Measurements from ENCODE around the gene EIF3B.
A peak's percentile ranks its signal among the peaks of the same experiment; 100 is the strongest.
"Not testable (repeated sequence)": the region's sequence is repeated elsewhere in the genome, so short reads cannot be mapped to it uniquely, and the experiment has no call there.

Gene EIF3B

DNA sequence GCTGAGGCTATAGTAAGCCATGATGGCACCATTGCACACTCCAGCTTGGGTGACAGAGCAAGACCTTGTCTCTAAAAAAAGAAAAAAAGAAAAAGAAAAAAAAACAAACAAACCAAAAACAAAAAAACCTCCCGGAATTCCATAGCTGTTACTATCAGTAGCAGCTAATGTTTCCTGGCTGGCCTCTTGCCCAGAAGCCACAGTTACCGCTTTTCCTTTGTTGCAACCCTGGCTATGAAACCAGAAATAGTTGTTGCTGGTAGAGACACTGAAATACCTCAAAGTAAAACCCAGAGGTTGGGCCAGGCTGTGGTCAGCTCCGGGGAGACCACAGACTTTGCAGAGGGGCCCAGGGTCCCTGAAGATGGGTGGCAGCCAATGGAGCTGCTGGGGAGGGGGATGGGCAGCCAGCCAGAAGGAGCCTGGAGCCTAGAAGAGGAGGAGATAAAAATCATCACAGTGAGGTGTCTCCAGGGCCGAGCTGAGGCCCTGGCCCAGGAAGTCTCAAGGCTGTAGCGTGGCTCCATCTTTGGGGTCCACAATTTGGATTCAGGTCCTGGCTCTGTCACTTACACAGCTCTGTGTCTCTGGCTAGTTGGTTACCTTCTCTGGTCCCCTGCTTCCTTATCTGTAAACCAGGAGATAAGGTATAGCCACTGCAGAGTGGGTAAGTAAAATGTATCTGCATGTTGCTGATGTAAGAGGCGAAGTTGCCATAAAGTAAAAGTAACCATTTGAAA is 45.4 kb downstream of the EIF3B start:
- no peak for DNase-seq (ENCODE audit: low read depth)

DNA sequence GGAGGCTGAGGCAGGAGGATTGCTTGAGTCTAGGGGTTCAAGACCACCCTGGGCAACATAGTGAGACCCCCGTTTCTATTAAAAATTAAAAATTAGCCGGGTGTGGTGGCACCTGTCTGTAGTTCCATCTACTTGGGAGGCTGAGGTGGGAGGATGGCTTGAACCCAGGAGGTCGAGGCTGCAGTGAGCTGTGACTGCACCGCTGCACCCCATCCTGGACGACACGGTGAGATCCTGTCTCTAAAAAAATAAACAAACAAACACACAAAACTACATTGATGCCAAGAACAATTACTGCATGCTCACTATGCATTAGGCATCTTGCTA is 48.0 kb downstream of the EIF3B start:
- DNase-seq (ENCODE audit: low read depth), result no peak

DNA sequence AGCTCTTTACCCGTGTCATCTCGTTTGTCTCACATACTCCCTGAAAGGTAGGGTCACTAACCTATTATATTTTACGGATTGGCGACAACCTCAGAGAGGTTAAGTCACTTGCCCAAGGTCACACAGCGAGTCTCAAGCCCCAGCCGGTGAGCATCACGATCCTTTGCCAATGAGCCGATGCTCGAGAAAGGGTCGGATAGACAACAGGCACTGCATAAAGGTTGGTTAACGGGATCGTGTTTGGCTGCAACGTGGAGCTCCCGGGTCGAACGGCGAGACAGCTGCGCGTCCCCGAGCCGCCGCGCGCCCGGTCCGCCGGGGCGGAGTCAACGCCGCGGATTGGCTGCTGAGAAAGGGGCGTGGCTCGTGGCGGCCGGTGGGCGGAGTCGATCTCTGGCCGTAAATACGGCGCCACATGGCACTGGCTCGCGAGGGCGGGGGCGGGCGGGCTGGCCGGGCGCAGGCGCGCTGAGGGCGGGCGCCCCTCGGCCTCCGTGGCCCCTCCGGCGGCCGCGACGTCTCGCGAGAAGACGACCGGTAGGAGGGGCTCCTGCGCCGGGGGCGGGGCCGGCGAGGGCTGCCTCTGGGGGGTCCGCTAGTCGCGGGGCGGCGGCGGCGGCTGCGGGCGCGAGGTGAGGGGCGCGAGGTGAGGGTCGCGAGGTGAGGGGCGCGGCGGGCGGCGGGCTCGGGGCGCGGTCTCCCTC is 48.5 kb downstream of the EIF3B start, which contains the start of gene CHST12:
TSS of gene CHST12 (plus strand) at position 598 of the 704 bp plus-strand sequence. CDS start 29,029 bp downstream, outside the sequence.
- peak; percentile 89 for DNase-seq (ENCODE audit: low read depth)

DNA sequence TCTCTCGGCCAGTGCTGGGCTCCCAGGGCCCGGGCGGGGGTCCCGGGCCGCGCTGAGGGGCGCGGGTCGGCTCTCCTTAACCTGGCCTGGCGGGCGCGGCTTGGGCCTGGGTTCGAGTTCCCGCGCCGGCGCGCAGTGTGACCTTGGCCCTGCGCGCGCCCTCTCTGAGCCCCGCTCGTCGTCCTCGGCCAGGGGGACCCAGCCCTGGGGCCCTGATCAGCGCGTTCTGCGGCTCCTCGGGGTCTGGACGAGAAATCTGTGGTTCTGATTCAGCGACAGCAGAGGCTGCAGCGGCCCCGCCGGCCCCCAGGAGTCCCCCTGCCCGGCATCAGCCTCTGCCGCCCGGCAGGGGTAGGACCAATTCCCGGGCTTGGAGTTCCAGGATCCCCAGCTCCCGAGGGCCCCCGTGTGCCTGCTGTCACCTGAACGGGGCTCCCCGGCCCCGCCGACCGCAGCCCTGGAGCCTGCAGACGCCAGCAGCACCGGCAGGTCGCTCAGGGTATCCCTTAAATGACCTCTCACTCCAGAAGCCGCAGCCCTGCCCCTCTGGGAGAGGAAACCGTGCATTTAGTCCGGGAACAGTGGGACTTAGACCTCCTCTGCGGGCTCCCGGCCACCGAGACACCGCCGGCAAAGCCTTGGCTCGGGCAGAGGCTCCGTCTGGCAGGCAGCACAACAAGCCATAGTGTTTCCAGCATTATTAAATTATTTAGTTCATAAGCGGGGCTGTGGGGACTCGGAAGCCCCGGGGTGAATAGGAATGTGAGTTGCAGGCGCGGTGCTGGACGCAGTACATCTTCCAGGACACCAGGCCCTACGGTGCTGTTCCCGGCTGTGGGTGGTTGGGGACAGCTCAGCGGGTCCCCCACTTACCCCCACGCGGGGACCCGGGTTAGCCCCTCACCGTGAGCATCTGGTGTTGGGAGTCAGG is 49.4 kb downstream of the EIF3B start:
- DNase-seq (ENCODE audit: low read depth), result no peak

DNA sequence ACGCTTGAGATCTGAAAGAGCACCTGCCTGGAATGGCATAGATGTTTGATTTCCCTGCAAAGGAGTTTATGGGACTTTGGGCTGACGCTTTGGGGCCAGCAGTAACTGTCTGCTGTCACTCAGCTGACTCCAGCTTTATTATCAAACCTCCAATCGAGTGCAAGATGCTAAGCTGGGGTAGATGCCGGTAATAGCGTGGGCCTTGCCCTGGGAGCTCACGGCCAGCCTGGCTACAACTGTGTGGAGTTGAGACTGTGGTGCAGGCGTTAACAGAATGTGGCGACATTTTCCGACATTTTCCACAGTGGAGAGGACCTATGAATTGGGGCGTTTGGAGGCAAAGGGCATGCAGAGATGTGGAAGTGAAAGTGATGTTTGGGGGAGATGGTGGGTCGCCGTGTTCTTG is 50.1 kb downstream of the EIF3B start:
- DNase-seq (ENCODE audit: low read depth), result no peak

DNA sequence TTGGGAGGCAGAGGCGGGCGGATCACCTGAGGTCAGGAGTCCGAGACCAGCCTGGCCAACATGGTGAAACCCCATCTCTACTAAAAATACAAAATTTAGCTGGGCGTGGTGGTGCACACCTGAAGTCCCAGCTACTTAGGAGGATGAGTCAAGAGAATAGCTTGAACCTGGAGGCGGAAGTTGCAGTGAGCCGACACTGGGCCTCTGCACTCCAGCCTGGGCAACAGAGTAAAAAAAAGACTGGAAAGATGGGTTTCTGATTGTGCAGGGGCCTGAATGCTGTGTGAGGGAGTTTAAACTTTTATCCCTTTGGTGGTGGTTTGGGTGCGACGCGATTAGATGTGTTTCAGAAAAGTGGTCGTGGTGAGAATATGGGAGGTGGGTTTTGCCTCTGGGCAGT is 50.6 kb downstream of the EIF3B start:
- no peak for DNase-seq (ENCODE audit: low read depth)

DNA sequence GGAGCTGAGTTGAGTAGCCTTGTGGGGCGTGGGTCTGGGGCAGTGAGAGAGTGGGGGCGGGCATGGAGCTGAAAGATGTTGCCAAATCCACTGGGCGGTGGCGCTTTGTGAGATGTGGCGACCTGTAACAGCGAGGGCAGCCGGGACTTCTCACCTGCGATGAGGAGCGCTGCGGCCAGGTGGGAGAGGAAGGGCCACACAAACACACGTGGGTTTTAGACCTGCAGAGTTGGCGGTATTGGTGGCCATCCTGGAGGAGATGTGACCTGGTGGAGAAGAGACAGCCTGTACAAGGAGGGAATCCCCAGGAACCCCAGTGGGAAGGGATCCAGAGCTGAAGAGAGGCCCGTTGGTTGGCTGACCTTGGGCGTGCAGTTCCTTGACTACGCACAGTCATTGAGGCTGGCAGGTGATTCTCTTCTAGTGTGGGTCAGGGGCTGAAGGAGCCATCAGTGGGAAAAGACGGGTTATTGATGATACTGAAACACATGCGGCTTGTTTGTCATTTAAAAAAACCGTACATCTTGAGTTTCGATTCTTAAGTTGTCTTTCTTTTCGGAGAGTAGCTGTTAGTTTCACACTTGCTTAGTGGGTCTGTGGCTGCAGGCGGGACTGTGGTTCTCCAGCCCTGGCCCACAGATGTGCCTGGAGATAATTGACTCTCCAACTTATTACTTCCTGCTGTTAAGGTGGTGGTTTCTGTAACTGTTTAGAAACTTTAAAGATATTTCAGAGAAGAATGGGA is 51.1 kb downstream of the EIF3B start:
- DNase-seq (ENCODE audit: low read depth), result no peak

DNA sequence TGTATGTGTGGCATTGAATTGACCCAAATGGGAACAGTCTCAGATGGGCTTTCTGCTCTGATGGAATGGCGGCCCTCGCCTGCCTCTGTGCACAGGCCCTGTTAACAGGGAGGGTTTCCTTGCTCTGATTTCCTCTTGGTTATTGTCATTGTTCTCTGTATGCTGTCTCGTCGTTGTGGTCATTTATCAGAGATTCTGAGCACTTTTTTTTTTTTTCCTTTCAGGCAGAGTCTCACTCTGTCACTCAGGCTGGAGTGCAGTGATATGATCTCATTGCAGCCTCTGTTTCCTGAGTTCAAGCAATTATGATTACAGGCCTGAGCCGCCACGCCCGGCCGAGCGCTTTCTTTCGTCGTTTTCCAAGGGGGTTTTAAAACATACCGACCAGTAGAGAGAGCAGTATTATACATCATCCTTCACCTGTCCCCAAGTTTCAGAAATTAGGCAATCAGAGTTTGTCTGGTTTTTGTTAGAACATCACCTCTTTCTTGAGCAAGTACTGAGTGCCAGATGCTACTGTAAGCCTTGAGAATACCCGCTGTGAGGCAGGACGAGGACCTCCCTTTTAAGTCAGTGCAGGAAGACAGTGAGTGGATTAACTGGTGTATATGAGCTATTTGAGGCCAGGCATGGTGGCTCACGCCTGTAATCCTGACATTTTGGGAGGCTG is 55.3 kb downstream of the EIF3B start:
- DNase-seq (ENCODE audit: low read depth), result no peak

DNA sequence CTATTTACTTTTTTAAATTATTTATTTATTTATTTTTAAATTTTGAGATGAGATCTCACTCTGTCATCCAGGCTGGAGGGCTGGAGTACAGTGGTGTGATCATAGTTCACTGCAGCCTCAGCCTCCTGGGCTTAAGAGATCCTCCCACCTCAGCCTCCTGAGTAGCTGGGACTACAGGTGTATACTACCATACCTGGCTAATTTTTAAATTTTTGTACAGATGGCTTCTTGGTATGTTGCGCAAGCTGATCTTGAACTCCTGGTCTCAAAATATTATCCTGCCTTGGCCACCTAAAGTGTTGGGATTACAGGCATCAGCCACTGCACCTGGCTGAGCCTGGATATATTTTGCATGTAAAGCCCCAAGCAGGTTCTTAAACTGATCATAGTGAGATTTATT is 56.4 kb downstream of the EIF3B start:
- no peak for DNase-seq (ENCODE audit: low read depth)

DNA sequence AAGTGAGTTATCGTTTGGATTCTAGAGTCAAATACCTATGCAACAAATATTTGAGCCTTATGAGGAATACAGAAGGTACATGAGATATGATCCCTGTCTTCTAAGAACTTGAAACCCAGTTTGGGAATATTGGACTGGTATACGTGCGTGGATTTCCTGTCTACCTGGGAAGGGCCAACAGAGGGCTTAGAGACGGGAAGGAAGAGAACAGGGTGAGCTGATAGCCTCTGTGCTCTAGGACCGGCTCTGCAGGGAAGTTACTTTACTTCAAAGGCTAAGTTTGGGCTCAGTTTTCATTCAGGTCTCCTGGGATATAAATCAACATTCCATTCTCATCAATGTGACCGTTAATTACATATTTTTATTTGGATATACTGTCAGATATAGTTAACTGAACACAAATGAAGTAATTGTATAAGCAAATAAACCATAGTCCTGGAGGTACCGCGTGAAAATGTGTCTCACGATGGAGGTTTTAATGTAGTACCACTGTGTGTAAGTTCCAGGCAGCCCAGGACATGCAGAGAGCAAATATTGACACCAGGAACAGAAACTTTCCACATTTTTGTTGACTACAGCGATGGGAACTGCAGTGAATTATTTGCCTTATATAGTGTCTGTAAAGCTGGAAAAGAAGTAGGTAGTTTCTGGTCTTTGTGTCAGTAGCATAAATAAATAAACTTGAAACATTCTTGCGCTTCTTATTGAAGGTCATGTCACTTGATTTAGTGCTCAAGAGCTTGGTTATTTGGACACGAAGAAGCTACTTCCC is 57.4 kb downstream of the EIF3B start:
- no peak for DNase-seq (ENCODE audit: low read depth)

DNA sequence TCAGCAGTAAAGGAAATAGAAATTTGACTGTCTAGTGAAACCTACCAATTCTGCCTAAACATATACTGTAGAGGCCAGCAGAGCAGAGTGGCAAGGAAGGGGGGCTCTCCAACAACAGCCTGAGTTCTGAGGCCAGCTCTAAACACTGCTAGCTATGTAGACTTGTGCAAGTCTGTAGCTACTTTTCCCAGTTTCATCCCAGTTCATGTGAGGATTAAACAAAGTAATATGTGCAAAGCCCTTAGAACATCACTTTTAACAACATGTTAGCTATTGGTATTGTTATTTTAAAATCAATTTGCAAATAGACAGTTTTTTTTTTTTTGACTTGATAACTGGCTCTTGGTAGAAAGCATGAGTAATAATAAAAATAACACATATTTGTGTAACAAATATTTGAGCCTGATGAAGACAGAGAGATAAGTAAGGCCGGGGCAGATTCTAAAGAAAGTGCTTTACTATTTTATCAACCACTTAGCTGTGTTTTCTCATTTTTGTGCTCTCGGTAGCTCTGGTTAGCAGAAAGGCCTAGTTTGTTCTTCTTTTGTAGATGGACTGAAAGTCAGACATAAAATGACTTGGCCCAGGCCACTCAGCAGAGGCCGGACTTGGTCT is 58.1 kb downstream of the EIF3B start:
- no peak for DNase-seq (ENCODE audit: low read depth)

DNA sequence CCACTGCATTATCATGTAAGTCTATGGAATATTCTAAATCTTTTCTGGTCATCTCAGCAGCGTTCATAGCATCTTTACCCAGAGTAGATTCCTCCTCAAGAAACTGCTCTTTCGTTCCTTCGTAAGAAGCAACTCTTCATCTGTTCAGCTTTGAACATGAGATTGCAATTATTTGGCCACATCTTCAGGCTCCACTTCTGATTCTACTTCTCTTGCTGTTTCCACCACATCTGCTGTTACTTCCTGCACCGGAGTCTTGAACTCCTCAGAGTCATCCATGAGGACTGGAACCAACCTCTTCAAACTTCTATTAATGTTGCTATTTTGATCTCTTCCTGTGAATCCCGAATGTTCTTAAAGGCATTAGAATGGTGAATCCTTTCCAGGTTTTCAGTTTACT is 61.4 kb downstream of the EIF3B start:
- DNase-seq (ENCODE audit: low read depth), result no peak

DNA sequence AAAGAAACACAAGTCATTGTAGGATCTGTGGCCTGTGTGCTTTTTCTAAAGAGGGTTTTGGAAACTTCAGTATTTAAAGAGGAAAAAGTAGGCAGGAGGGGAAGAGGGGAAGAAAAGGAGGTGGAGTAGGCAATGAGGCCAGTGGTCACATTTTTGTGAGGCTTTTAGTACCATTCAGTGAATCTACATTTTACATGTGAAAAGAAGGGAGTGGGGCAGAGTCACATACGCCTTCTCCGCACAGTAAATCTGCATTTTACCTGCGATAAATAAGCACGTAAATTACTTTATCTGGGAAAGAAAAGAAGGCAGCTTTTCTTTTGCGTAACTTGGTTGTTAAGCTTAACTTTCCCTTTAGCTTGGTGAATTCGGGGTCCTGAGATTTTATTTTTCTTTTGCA is 62.0 kb downstream of the EIF3B start:
- no peak for DNase-seq (ENCODE audit: low read depth)

DNA sequence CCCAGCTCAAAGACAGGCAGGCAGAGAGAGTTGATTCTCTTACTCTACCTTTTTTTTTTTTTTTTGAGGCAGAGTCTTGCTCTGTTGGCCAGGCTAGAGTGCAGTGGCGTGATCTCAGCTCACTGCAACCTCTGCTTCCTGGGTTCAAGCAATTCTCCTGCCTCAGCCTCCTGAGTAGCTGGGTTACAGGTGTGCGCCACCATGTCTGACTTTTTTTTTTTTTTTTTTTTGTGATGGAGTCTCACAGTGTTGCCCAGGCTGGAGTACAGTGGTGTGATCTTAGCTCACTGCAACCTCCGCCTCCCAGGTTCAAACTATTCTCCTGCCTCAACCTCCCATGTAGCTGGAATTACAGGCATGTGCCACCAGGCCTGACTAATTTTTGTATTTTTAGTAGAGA is 62.6 kb downstream of the EIF3B start:
- not testable (repeated sequence) for DNase-seq (ENCODE audit: low read depth)

DNA sequence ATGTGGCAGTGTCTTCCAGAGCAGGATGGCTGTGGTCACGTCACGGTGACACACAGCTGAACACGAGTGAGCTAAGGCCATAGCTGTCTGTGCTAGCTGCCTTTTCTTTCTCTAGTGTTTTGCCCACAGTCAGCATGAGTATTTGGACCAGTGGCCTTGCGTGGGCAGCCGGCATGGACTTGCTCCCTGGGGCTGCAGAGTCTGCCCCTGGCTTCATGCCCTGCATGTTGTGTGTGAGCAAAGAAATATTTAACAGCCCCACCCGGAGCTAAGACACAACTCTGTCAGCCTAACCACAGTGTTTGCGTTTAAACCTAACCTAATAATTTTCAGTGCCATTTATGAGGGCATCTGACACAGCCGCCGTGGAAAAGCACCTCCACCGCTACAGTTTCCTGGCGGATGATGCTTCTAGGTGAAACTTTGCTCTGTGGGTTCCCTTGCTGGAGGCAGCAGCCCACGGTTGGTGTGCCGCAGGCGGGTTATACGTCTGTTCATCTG is 63.4 kb downstream of the EIF3B start:
- no peak for DNase-seq (ENCODE audit: low read depth)

DNA sequence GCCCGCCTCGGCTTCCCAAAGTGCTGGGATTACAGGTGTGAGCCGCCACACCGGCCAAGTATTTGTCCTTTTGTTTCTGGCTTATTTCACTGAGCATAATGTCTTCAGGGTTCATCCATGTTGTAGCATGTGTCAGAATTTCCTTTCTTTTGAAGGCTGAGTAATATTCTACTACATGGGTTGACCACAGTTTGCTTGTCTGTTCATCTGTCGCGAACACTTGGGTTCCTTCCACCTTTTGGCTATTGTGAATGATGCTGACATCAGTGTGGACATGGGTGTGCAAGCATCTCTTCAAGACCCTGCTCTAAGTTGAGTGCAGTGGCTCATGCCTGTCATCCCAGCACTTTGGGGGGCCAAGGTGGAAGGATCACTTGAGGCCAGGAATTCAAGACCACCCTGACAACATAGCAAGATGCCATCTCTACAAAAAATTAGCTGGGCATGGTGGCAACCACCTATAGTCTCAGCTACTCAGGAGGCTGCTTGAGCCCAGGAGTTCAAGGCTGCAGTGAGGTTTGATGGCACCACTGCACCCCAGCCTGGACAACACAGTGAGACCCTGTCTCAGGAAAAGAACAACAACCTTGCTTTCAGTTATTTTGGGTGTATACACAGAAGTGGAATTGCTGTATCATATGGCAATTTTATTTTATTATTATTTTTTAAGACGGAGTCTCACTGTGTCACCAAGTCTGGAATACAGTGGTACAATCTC is 65.7 kb downstream of the EIF3B start:
- DNase-seq (ENCODE audit: low read depth), result no peak

DNA sequence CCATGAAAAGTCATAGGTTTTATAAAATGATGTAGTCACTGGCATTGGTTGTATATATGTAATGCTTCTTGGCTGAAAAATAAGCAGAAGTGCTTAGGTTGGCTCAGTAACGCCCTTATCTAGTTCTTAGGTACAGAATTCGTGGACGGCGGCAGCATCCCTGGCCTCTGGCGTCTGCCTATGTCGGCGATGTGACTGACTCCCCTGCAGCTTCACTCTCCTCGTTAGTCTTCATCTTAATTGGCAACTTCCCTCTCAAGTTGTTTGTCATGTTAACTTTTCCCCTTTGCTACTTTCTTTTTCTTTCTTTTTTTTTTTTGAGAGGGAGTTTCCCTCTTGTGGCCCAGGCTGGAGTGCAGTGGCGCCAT is 67.3 kb downstream of the EIF3B start:
- DNase-seq (ENCODE audit: low read depth), result no peak

DNA sequence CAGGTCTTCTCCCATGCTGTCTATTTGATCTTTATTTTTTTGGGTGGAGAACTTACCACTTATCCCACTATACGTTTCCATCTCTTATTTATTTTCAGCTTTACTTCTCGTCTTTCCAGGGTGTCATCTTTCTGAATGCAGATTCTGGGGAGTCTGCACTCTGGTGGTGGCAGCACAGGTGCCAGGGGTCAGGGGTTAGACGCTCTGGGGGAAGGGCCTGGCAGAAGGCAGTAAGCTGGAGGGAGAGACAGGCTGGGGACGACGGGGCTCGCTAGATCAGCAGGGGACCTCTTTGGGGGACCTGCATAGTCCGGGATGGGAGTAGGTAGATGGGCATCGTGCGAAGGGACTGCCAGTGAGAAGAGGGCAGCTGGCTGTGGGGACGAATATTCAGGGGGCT is 71.1 kb downstream of the EIF3B start:
- DNase-seq (ENCODE audit: low read depth), result no peak

Measured in stimulated activated CD8-positive, alpha-beta memory T cell treated with anti-CD3 and anti-CD28 coated beads, Interleukin-12 subunit alpha, Interleukin-12 subunit beta, amount 100 ng/mL, for 1 hour (primary cell).